HG03025 (cell line): ENCODE data around the gene CSNK1D.

Experiments
- ATAC-seq: cut with Tn5 transposase; IDR thresholded peaks from one replicate; pipeline ENCODE4 v1.9.1; 2021; ENCODE audit warnings: mild to moderate bottlenecking, moderate library complexity; ENCODE audit not compliant: unreplicated experiment, low FRiP score

The CSNK1D gene

GRCh38 chr17:82296511-82297279 is 23.2 kb upstream of the CSNK1D start:
- ATAC-seq: no peak

GRCh38 chr17:82295472-82295814 is 21.9 kb upstream of the CSNK1D start:
- no peak for ATAC-seq

GRCh38 chr17:82294064-82294773 is 20.7 kb upstream of the CSNK1D start:
- no peak for ATAC-seq

- peak; percentile 96 for ATAC-seq
These were observed 19.0 kb upstream of the CSNK1D start for GRCh38 chr17:82292251-82293154.

- ATAC-seq: no peak
These were observed 18.2 kb upstream of the CSNK1D start for GRCh38 chr17:82291582-82292250.

GRCh38 chr17:82287868-82288801 is 14.6 kb upstream of the CSNK1D start:
- ATAC-seq: no peak

GRCh38 chr17:82287013-82287867 is 13.7 kb upstream of the CSNK1D start:
- ATAC-seq: no peak

GRCh38 chr17:82285141-82285540 is 11.6 kb upstream of the CSNK1D start:
- no peak for ATAC-seq

GRCh38 chr17:82283208-82283749 is 9.8 kb upstream of the CSNK1D start:
- no peak for ATAC-seq

- no peak for ATAC-seq
These were observed 9.0 kb upstream of the CSNK1D start for GRCh38 chr17:82282239-82283207.

GRCh38 chr17:82281502-82282238 is 8.2 kb upstream of the CSNK1D start:
- ATAC-seq: no peak

GRCh38 chr17:82281076-82281475 is 7.6 kb upstream of the CSNK1D start:
- no peak for ATAC-seq

- no peak for ATAC-seq
These were observed 7.0 kb upstream of the CSNK1D start for GRCh38 chr17:82280537-82280936.

- ATAC-seq: no peak
These were observed 5.4 kb upstream of the CSNK1D start for GRCh38 chr17:82278786-82279391.

- no peak for ATAC-seq
These were observed 4.8 kb upstream of the CSNK1D start for GRCh38 chr17:82278308-82278707.

- ATAC-seq: no peak
These were observed 4.4 kb upstream of the CSNK1D start for GRCh38 chr17:82277851-82278250.
